ENCODE results near the gene CPT1B. TPM values are rescaled to one million over a fixed set of nuclear protein-coding genes. Genes with fewer than 3 reads are reported as not detected.

CPT1B gene
- total RNA-seq, 4 donors from 2014 or later, result 0.51 to 10.4 (median 7.2) TPM; not detected in 1

- Histone ChIP-seq H3K4me3 (no peak overlapping the region), H3K27me3 (peaks cover 0 to 3% of the 10 kb centered on the region in 2 donors), H3K36me3 (no peaks in the 10 kb centered on the region), H3K27ac (no peak overlapping the region), H3K9me3 (no peaks in the 10 kb centered on the region), H3K4me1 (no peaks in the 10 kb centered on the region)
- TF ChIP-seq CTCF (IDR thresholded peaks at IDR 0.05), result no peak
- TF ChIP-seq POLR2A (IDR thresholded peaks at IDR 0.05), result no peak
- intact Hi-C loops (cut with DNase I; ENCODE audit: low total_unique reads), result no loop called here
- no peak for DNase-seq
Measured at GRCh38 chr22:50607659-50608020, 29.4 kb upstream of the CPT1B start.

GRCh38 chr22:50606946-50607658, 28.9 kb upstream of the CPT1B start:
- Histone ChIP-seq H3K27me3 (peaks cover 0 to 3% of the 10 kb centered on the region in 2 donors), H3K27ac (no peak overlapping the region), H3K4me3 (no peak overlapping the region), H3K4me1 (no peaks in the 10 kb centered on the region), H3K9me3 (no peaks in the 10 kb centered on the region), H3K36me3 (no peaks in the 10 kb centered on the region)
- no peak for TF ChIP-seq POLR2A (IDR thresholded peaks at IDR 0.05)
- no peak for TF ChIP-seq CTCF (IDR thresholded peaks at IDR 0.05)
- no peak for DNase-seq
- intact Hi-C loops (cut with DNase I; ENCODE audit: low total_unique reads), result no loop called here

GRCh38 chr22:50606165-50606945, 28.1 kb upstream of the CPT1B start:
- TF ChIP-seq CTCF (IDR thresholded peaks at IDR 0.05), result no peak
- TF ChIP-seq POLR2A (IDR thresholded peaks at IDR 0.05), result no peak
- Histone ChIP-seq H3K27me3 (peaks cover 0 to 3% of the 10 kb centered on the region in 2 donors), H3K36me3 (no peaks in the 10 kb centered on the region), H3K4me3 (no peak overlapping the region), H3K4me1 (peaks cover 0 to 2% of the 10 kb centered on the region in 2 donors), H3K27ac (no peak overlapping the region), H3K9me3 (no peaks in the 10 kb centered on the region)
- intact Hi-C loops (cut with DNase I; ENCODE audit: low total_unique reads), result no loop called here
- DNase-seq, result no peak

GRCh38 chr22:50605613-50606074, 27.4 kb upstream of the CPT1B start:
- intact Hi-C loops (cut with DNase I; ENCODE audit: low total_unique reads), result no loop called here
- TF ChIP-seq CTCF (IDR thresholded peaks at IDR 0.05) (no peak), POLR2A (IDR thresholded peaks at IDR 0.05) (no peak)
- no peak for DNase-seq
- H3K4me3 ChIP-seq, result no peak overlapping the region
- H3K4me1 ChIP-seq, result peaks cover 0 to 9% of the 10 kb centered on the region in 2 donors
- H3K27me3 ChIP-seq, result peaks cover 0 to 3% of the 10 kb centered on the region in 2 donors
- no peaks in the 10 kb centered on the region for H3K9me3 ChIP-seq
- no peak overlapping the region for H3K27ac ChIP-seq
- H3K36me3 ChIP-seq, result no peaks in the 10 kb centered on the region

All from uterus (tissue), 4 donors.